ENCODE data around the gene CLRN3. TPM values are rescaled to one million over a fixed set of nuclear protein-coding genes. Genes with fewer than 3 reads are reported as not detected.

CLRN3 gene
- total and polyA plus RNA-seq, 2 donors (not counting 1 experiment from before 2014, with no cell fraction given): not detected

GRCh38 chr10:127884501-127884900 lies 8.2 kb downstream of the CLRN3 start:
- TF ChIP-seq CTCF (IDR thresholded peaks at IDR 0.05): no peak
- no peak for TF ChIP-seq EZH2 (IDR thresholded peaks at IDR 0.05; ENCODE audit: borderline replicate concordance, insufficient read depth, low read depth, low read length, poor library complexity, severe bottlenecking)
- intact Hi-C loops (cut with micrococcal nuclease): no loop called here
- no peaks in the 10 kb centered on the region for H3K9me3 Mint-ChIP-seq (ENCODE audit: insufficient read depth)

GRCh38 chr10:127883516-127883915 lies 9.2 kb downstream of the CLRN3 start:
- Histone ChIP-seq H3K4me2 (replicated peaks; ENCODE audit: low read depth, low read length, poor library complexity, severe bottlenecking) (no peak overlapping the region), H3K79me2 (ENCODE audit: control insufficient read depth, insufficient read depth, low read length) (no peaks in the 10 kb centered on the region), H2AFZ (ENCODE audit: insufficient read depth, low read depth, low read length, poor library complexity, severe bottlenecking) (no peak overlapping the region), H3K27ac (ENCODE audit: low read length in 2 of 2) (no peak overlapping the region), H3K27me3 (replicated peaks in 1 of 4; ENCODE audit: control extremely low read depth in 1 of 4, control insufficient read depth in 3 of 4, insufficient read depth in 4 of 4, low read length in 3 of 4) (peaks cover 0 to 3% (median 0%) of the 10 kb centered on the region in 4 experiments), H3K36me3 (replicated peaks in 1 of 2; ENCODE audit: control extremely low read depth in 1 of 2, control insufficient read depth in 1 of 2, extremely low read depth in 1 of 2, insufficient read depth in 2 of 2, low read length in 1 of 2) (no peaks in the 10 kb centered on the region), H3K9me3 (ENCODE audit: control extremely low read depth in 1 of 3, control insufficient read depth in 2 of 3, insufficient read depth in 1 of 3, low read length in 2 of 3) (no peaks in the 10 kb centered on the region), H3K4me3 (ENCODE audit: control extremely low read depth in 1 of 5, extremely low read depth in 1 of 5, insufficient read depth in 1 of 5, low read depth in 2 of 5, low read length in 4 of 5) (no peak overlapping the region), H3K4me1 (ENCODE audit: control insufficient read depth in 2 of 2, insufficient read depth in 2 of 2, low read length in 2 of 2) (peaks cover 17 to 26% of the 10 kb centered on the region in 2 donors), H4K20me1 (ENCODE audit: control insufficient read depth, insufficient read depth, low read length, poor library complexity, severe bottlenecking) (no peaks in the 10 kb centered on the region), H3K9ac (ENCODE audit: low read length) (no peak overlapping the region)
- ChIA-PET POLR2A (no interaction called here), CTCF (no interaction called here)
- Mint-ChIP-seq H3K27ac (no peak overlapping the region), H3K27me3 (peaks cover 5% of the 10 kb centered on the region), H3K4me1 (peaks cover 19% of the 10 kb centered on the region), H3K4me3 (no peak overlapping the region), H3K9me3 (ENCODE audit: insufficient read depth) (no peaks in the 10 kb centered on the region)
- DNase-seq (no peak), ATAC-seq (ENCODE audit: low read depth) (no peak)
- WGBS (ENCODE audit: insufficient coverage): 94% methylated on average over 9 of the region's 10 CpGs
- TF ChIP-seq EZH2 (IDR thresholded peaks at IDR 0.05; ENCODE audit: borderline replicate concordance, insufficient read depth, low read depth, low read length, poor library complexity, severe bottlenecking) (no peak), CTCF (IDR thresholded peaks at IDR 0.05) (no peak)
- intact Hi-C loops (cut with micrococcal nuclease): no loop called here

More at GRCh38 chr10:127884501-127884900, 8.2 kb downstream of the CLRN3 start:
- H3K27ac Mint-ChIP-seq: no peak overlapping the region
- H3K4me3 Mint-ChIP-seq: no peak overlapping the region
- DNase-seq: no peak
- Histone ChIP-seq H3K27ac (ENCODE audit: low read length in 2 of 2) (no peak overlapping the region), H3K4me1 (ENCODE audit: control insufficient read depth in 2 of 2, insufficient read depth in 2 of 2, low read length in 2 of 2) (peaks cover 17 to 26% of the 10 kb centered on the region in 2 donors), H2AFZ (ENCODE audit: insufficient read depth, low read depth, low read length, poor library complexity, severe bottlenecking) (no peak overlapping the region), H3K4me3 (ENCODE audit: control extremely low read depth in 1 of 5, extremely low read depth in 1 of 5, insufficient read depth in 1 of 5, low read depth in 2 of 5, low read length in 4 of 5) (no peak overlapping the region), H3K27me3 (replicated peaks in 1 of 4; ENCODE audit: control extremely low read depth in 1 of 4, control insufficient read depth in 3 of 4, insufficient read depth in 4 of 4, low read length in 3 of 4) (peaks cover 0 to 3% (median 0%) of the 10 kb centered on the region in 4 experiments), H3K36me3 (replicated peaks in 1 of 2; ENCODE audit: control extremely low read depth in 1 of 2, control insufficient read depth in 1 of 2, extremely low read depth in 1 of 2, insufficient read depth in 2 of 2, low read length in 1 of 2) (no peaks in the 10 kb centered on the region), H4K20me1 (ENCODE audit: control insufficient read depth, insufficient read depth, low read length, poor library complexity, severe bottlenecking) (no peaks in the 10 kb centered on the region), H3K9me3 (ENCODE audit: control extremely low read depth in 1 of 3, control insufficient read depth in 2 of 3, insufficient read depth in 1 of 3, low read length in 2 of 3) (no peaks in the 10 kb centered on the region), H3K4me2 (replicated peaks; ENCODE audit: low read depth, low read length, poor library complexity, severe bottlenecking) (no peak overlapping the region), H3K79me2 (ENCODE audit: control insufficient read depth, insufficient read depth, low read length) (no peaks in the 10 kb centered on the region), H3K9ac (ENCODE audit: low read length) (no peak overlapping the region)
- ChIA-PET POLR2A (no interaction called here), CTCF (no interaction called here)
- H3K4me1 Mint-ChIP-seq: peaks cover 19% of the 10 kb centered on the region
- H3K27me3 Mint-ChIP-seq: peaks cover 5% of the 10 kb centered on the region
- ATAC-seq (ENCODE audit: low read depth): no peak
- WGBS (ENCODE audit: insufficient coverage): 83% methylated on average over 5 of the region's 5 CpGs

All from B cell (primary cell).